ENCODE results near the gene N4BP2L1.

The N4BP2L1 gene

GRCh38 chr13:32471187-32471922, 43.4 kb upstream of the N4BP2L1 start:
- in situ Hi-C loops (cut with HindIII; ENCODE audit: low sequenced_read_pairs): no loop called here

GRCh38 chr13:32468502-32469142, 40.7 kb upstream of the N4BP2L1 start:
- TF ChIP-seq CTCF (IDR thresholded peaks at IDR 0.05; ENCODE audit: low read depth, low read length, missing control alignments): no peak
- no peak overlapping the region for H3K4me3 ChIP-seq (ENCODE audit: low read depth, low read length)
- in situ Hi-C loops (cut with HindIII; ENCODE audit: low sequenced_read_pairs): no loop called here
- DNase-seq (ENCODE audit: low read depth): no peak

More at GRCh38 chr13:32471187-32471922, 43.4 kb upstream of the N4BP2L1 start:
- no peak for TF ChIP-seq CTCF (IDR thresholded peaks at IDR 0.05; ENCODE audit: low read depth, low read length, missing control alignments)
- H3K4me3 ChIP-seq (ENCODE audit: low read depth, low read length): no peak overlapping the region
- DNase-seq (ENCODE audit: low read depth): no peak

- in situ Hi-C loops (cut with HindIII; ENCODE audit: low sequenced_read_pairs): no loop called here
- no peak overlapping the region for H3K4me3 ChIP-seq (ENCODE audit: low read depth, low read length)
- TF ChIP-seq CTCF (IDR thresholded peaks at IDR 0.05; ENCODE audit: low read depth, low read length, missing control alignments): no peak
- DNase-seq (ENCODE audit: low read depth): no peak
These were observed 28.7 kb upstream of the N4BP2L1 start for GRCh38 chr13:32456591-32456990.

GRCh38 chr13:32455594-32455903, 27.6 kb upstream of the N4BP2L1 start:
- no peak for TF ChIP-seq CTCF (IDR thresholded peaks at IDR 0.05; ENCODE audit: low read depth, low read length, missing control alignments)
- in situ Hi-C loops (cut with HindIII; ENCODE audit: low sequenced_read_pairs): no loop called here
- no peak for DNase-seq (ENCODE audit: low read depth)
- no peak overlapping the region for H3K4me3 ChIP-seq (ENCODE audit: low read depth, low read length)

GRCh38 chr13:32454886-32455593, 27.1 kb upstream of the N4BP2L1 start:
- TF ChIP-seq CTCF (IDR thresholded peaks at IDR 0.05; ENCODE audit: low read depth, low read length, missing control alignments): no peak
- in situ Hi-C loops (cut with HindIII; ENCODE audit: low sequenced_read_pairs): no loop called here
- no peak overlapping the region for H3K4me3 ChIP-seq (ENCODE audit: low read depth, low read length)
- DNase-seq (ENCODE audit: low read depth): no peak

GRCh38 chr13:32453981-32454380, 26.1 kb upstream of the N4BP2L1 start:
- TF ChIP-seq CTCF (IDR thresholded peaks at IDR 0.05; ENCODE audit: low read depth, low read length, missing control alignments): no peak
- no peak overlapping the region for H3K4me3 ChIP-seq (ENCODE audit: low read depth, low read length)
- DNase-seq (ENCODE audit: low read depth): no peak
- in situ Hi-C loops (cut with HindIII; ENCODE audit: low sequenced_read_pairs): no loop called here

Measured in astrocyte of the cerebellum (primary cell).